Activated T-cell treated with anti-CD3 and anti-CD28 coated beads for 4 hours (primary cell): ENCODE data around the gene BRSK1.

Experiments used
- DNase-seq: peaks from one replicate; pipeline ENCODE4 v3.0.0-alpha.2; 2020

Gene BRSK1

DNA sequence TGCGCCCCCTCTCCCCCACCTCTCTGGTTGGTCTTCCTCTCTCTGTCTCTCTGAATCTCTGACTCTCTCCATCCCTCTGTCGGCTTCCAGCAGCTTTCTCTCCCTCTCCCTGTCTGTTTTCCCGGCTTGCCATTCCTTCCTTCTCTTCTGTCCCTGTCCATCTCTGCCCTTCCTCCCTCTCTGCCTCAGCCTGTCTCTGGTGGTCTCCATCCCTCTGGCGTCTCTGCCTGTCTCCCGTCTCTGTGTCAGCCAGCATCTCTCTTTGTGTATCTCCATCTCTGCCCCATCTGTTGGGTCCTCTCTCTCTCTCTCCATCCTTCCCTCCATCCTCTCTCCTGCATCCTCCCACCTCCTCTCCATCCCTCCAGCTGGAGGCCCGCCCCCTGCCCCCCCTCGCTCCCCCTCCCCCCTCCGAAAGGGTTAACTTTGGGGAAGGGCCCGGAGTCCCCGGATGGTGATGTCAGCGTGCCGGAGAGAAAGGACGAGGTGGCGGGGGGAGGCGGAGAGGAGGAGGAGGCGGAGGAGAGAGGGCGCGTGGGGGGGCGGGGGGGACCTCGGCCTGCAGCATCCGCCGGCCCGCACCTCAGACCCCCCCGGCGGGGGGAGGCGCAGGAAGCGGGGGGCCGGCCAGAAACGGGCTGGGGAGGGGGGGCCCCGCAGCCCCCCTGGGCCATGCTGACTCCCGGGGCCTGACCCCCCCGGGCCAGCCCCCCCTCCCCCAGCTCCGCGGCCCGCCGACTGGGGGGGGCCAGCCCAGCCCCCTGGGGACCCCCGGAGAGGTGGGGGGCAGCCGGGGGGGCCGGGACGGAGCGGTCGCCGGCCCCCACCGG lies at the start of gene BRSK1:
BRSK1 (plus strand) TSS at position 450 of the 830 bp plus-strand sequence. CDS start 446 bp downstream, outside the sequence.
- peak; percentile 45 for DNase-seq

DNA sequence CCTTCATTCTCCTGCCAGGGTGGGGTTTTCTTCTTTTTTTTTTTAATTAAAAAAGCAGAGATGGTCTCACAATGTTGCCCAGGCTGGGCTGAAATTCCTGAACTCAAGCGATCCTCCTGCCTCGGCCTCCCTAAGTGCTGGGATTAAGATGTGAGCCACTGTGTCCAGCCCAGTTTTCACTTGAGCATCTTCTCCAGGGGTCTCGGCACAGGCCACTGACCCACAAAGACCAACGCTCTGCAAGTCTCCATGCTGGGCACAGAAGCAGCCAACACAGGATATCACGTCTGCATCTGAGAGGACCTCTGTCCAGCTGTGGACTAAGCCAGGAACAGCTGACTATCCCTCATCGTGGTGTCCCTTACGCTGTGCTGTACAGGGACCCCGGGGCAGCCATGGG lies 45.8 kb upstream of the BRSK1 start:
- DNase-seq = no peak

DNA sequence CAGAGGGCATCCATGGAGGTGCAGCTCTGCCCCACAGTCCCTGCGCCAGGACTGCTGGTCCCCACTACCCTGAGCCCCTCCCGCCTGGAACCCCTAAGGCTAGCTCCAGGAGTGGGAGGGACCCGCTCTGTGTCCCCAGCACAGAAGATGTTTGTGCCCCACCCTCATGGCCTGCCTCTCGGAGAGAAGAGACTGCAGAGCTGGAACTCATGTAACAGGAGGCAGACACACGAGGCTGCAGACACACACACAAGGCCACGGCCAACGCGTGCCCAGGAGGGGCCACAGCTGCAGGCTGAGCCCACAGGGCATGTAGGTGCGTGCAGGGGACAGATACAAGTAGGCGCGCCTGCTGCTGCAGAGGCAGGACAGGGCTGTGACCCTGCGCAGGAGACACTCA lies 44.8 kb upstream of the BRSK1 start:
- no peak for DNase-seq

DNA sequence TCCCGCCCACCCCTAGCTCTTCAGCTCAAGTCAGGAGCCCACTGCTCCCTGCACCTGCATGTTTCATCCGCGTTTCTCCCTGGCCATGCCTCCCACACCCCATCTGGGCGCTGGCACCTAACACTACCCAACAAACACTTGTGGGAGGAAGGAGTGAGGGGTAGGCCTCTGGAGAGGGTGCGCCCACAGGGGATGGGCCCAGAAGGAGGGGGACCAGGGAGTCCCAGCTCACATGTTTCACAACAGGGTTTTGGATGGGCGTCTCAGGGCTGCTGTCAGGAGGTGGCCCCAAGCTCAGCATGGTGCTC lies 43.1 kb upstream of the BRSK1 start:
- no peak for DNase-seq

GRCh38 chr19:55241143-55241934 lies 42.5 kb upstream of the BRSK1 start:
- no peak for DNase-seq

GRCh38 chr19:55241935-55242464 lies 41.8 kb upstream of the BRSK1 start:
- DNase-seq = no peak

DNA sequence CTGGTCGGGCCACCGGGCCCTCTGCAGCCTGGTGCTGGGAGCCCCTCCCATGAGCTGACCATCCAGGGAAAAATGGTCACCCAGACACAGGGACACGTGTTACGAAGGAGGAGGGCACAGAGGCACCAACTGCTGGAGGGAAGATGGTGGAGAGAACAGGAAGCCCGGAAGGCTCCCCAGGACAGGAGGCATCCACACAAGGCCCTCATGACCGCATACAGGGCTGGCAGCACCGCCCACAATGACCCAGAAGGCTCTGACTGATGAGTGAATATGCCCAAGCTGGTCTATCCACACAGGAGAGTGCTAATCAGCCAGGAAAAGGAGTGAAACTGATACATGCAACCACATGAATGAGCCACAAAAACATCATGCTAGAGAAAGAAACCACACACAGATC lies 41.3 kb upstream of the BRSK1 start:
- DNase-seq = no peak

- no peak for DNase-seq
Measured at GRCh38 chr19:55244004-55244680, 39.7 kb upstream of the BRSK1 start.

DNA sequence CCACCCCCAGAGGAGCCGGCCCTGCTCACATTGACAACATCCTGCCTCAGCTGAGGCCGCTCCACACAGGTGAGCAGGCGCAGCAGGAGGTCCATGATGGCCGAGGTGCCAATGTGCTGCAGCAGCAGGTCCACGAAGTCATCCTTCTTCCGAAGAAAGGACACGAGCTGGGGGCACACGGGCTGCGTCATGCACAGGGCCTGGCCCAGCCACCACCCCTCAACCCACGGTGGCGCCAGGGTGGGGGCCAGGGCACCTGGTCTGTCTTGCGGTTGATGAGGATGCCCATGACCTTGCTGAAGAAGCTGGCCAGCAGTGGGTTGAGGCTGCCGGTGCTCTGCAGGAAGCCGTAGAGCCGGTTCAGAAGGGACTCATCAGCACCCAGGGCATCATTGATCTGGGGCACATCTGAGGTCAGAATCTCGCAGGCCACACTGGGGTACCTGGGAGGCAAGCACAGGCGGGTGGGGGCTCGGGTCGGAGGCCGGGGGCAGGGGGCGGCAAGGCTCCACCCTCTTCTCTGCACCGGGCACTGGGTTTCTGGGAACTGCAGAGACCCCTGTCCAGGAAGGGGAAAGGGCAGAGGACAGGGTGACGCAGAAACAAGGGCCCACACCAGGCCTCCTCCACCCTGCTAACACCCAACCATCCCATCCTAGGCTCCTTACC lies 38.4 kb upstream of the BRSK1 start:
- no peak for DNase-seq

GRCh38 chr19:55246462-55247451 lies 37.0 kb upstream of the BRSK1 start:
- DNase-seq = no peak

DNA sequence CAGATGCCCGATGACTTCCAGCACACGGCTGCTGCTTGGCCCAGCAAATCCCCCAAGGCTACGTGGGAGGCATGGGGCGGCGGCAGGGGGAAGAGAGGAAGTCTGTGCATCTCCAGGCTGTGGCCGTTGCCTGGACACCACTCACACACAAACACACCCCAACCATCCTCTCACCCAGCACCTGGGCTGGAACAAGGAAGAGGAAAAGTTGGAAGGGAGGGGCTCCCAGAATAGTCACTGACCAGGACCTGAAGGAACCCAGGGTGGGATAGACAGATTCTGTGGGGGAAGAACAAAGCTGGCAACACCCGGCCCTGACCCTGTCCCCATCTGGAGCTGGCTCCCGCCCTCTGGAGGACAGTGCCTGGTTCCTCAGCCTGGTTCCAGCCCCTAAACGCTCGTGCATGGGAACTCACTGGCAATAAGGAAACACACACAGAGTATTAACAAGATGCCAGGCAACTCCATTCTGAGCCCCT lies 36.1 kb upstream of the BRSK1 start:
- DNase-seq = no peak

DNA sequence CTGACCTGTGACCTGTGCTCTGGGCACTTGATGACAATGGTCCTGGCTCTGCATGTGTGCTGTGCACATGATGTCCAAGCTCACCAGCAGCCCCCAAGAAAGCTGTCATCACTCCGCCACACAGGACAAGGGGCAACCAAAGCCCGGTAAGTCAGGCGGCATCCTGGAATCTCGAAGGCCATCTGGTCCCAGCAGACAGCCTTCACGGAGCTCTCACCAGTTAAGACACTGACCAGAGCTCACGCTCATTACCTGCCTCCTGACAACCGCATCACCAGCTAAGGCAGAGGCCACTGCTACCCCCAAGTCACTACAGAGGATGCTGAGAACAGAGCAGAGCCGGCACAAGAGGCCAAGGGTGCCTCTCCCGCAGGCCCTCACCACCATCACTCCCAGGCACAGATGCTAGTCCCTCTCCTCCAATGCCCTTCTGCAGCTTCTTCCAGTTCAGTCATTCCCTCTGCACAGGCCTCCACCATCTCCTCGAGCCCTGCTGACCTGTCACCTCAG lies 35.6 kb upstream of the BRSK1 start:
- DNase-seq = no peak

DNA sequence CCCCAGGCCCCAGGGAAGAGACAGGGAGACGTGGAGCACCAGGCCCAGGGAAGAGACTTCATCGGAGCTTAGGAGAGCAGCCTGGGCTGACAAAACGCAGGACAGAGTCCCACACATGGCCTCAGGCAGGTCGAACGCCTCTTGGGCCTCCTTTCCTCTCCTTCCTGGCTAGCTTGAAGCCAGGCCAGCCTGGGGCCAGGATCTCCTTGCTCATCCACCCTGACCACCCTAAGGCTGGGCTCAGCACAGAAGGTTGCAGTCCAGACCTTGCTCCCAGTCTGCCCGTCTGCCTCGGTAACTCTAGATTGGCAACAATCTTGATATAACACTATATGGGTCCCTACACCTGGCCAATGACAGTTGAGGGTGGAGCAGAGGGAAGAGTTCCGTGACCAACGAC lies 35.1 kb upstream of the BRSK1 start:
- DNase-seq = no peak

GRCh38 chr19:55249841-55250240 lies 34.0 kb upstream of the BRSK1 start:
- no peak for DNase-seq

DNA sequence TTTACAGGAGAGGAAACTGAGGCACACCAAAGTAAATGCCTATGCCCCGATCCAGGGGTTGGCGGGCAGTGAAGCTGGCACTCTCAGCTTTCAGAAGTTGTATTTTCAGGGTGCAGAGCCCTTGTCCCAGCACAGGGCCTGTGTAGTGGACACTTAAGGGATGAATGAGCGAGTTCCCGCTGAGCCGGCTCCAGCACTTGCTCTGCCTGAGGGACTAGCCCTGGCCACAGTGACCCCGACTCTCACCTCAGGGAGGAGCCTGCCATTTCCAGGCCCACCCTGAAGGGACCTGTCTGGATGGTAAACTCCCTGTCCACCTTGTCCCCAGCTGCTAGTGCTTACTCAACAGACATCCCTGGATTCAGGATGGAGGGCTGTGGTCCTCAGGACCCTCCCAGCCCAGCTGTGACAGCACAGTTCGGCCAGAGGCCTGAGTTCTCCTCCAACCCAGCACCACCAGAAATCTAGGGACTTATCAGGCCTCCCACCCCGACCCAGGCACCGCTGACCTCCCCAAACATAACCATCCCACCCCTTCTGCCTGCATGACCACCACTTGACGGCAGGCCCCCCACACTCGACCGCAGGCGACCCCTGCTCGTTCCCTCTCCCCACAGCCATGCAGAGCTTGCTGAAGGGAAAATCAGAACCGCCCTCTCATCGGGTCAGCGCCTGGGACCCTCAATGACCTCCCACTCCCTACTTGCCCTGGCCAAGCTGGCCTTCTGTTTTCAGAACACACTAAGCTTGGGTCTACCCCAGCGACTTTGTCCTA lies 33.3 kb upstream of the BRSK1 start:
- no peak for DNase-seq

DNA sequence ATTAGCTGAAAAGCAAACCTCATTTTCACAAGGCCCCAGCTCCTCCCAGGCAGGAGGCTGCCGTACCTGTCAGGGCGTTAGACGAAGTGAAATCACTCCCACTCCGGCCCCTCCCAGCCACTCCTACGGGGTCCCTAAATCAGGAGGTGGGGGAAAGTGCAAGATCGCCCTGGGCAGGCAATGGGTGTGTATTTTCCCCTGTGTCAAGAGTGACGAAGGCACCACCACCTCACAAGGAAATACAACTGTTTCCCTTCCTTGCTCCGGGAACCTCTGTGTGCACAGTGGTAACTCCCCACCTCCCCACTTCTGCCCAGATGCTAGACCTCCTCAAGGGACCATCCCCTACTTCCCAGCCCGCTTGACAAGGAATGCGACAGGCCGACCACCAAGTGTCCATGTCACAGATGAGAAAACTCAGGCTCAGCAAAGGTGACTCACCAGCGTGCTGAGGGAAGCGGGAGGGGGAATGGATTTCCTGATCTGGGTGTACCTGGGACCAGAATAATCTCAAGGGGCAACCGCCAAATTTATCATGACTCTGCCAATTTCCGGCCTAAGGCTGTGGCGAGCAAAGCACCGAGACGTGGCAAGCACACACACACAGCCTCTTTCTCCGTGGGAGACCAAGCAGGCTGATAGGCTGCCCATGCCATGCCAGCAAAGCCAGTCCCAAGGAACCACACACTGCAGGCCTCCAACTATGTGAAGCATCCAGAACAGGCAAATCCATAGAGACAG lies 32.3 kb upstream of the BRSK1 start:
- peak; percentile 21 for DNase-seq

- DNase-seq = no peak
Measured at GRCh38 chr19:55252760-55253663, 30.8 kb upstream of the BRSK1 start.

- DNase-seq = peak; percentile 43
Measured at GRCh38 chr19:55253842-55254624, 29.8 kb upstream of the BRSK1 start.
